Mesothelial cell of epicardium (in vitro differentiated cells): Measurements from ENCODE around the gene DSCAM. TPM values are rescaled to one million over a fixed set of nuclear protein-coding genes. Genes with fewer than 3 reads are reported as not detected.

Experiments
- DNase-seq, 2 experiments: peaks; one replicate each; pipeline ENCODE4 v3.0.0; 2021; ENCODE audit warnings: low spot score in 2 of 2; ENCODE audit not compliant: unreplicated experiment in 2 of 2
- H3K27ac Mint-ChIP-seq: 2 replicates; pipeline ENCODE4 v1.8.0; 2021; ENCODE audit warnings: mixed read lengths
- H3K27me3 Mint-ChIP-seq: 2 replicates; pipeline ENCODE4 v1.8.0; 2021; ENCODE audit warnings: low read depth, mixed read lengths
- H3K36me3 Mint-ChIP-seq: 2 replicates; pipeline ENCODE4 v1.8.0; 2021; ENCODE audit warnings: mixed read lengths
- H3K4me1 Mint-ChIP-seq: 2 replicates; pipeline ENCODE4 v1.8.0; 2021; ENCODE audit warnings: mixed read lengths
- H3K4me3 Mint-ChIP-seq: 2 replicates; pipeline ENCODE4 v1.8.0; 2021; ENCODE audit warnings: mild to moderate bottlenecking, moderate library complexity, mixed read lengths
- H3K9me3 Mint-ChIP-seq: 2 replicates; pipeline ENCODE4 v1.8.0; 2021; ENCODE audit warnings: mixed read lengths
- total RNA-seq: library from RNA; stranded (reverse); gene quantifications from 3 replicates; pipeline ENCODE4 v1.2.1, GENCODE V29; 2021
- TF ChIP-seq, protein P1 (sequence below): fragments of 200-600 bp; sonication (generic); IDR thresholded peaks from one replicate; pipeline ENCODE4 v1.5.0; 2021; ENCODE audit warnings: antibody characterized with exemption; ENCODE audit not compliant: unreplicated experiment

The DSCAM gene
- total RNA-seq, 1 donor from 2014 or later: not detected

GRCh38 chr21:40381111-40381510, 465.8 kb downstream of the DSCAM start:
- TF ChIP-seq, protein P1, sequence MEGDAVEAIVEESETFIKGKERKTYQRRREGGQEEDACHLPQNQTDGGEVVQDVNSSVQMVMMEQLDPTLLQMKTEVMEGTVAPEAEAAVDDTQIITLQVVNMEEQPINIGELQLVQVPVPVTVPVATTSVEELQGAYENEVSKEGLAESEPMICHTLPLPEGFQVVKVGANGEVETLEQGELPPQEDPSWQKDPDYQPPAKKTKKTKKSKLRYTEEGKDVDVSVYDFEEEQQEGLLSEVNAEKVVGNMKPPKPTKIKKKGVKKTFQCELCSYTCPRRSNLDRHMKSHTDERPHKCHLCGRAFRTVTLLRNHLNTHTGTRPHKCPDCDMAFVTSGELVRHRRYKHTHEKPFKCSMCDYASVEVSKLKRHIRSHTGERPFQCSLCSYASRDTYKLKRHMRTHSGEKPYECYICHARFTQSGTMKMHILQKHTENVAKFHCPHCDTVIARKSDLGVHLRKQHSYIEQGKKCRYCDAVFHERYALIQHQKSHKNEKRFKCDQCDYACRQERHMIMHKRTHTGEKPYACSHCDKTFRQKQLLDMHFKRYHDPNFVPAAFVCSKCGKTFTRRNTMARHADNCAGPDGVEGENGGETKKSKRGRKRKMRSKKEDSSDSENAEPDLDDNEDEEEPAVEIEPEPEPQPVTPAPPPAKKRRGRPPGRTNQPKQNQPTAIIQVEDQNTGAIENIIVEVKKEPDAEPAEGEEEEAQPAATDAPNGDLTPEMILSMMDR: no peak
- Mint-ChIP-seq H3K9me3 (peaks cover 4% of the 10 kb centered on the region), H3K27me3 (peaks cover 16% of the 10 kb centered on the region), H3K4me3 (no peak overlapping the region), H3K27ac (no peak overlapping the region), H3K4me1 (peaks cover 1% of the 10 kb centered on the region), H3K36me3 (no peaks in the 10 kb centered on the region)
- no peak for DNase-seq

GRCh38 chr21:40379881-40380810, 466.8 kb downstream of the DSCAM start:
- no peak for DNase-seq
- TF ChIP-seq, protein P1: no peak
- no peak overlapping the region for H3K4me3 Mint-ChIP-seq
- H3K36me3 Mint-ChIP-seq: no peaks in the 10 kb centered on the region
- H3K27ac Mint-ChIP-seq: no peak overlapping the region
- no peaks in the 10 kb centered on the region for H3K4me1 Mint-ChIP-seq
- peaks cover 26% of the 10 kb centered on the region for H3K27me3 Mint-ChIP-seq
- H3K9me3 Mint-ChIP-seq: peaks cover 4% of the 10 kb centered on the region

DNA sequence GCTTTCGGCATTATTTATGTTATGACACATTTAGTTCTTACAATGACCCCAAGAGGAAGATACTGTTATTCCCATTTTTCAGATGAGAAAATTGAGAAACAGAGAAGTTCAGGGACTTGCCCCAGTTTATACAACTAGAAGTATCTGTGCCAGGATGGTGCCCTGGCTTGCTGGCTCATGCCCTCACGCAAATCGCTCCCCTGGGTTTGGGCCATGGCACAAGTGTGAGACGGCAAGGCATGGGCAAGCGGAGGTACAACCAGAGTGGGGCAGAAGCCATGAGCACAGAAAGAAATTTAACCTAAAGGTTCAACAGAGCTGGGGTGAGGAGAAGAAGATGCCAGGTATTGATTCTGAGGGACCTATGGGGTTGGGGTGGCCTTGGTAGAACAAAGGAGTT, 469.8 kb downstream of the DSCAM start:
- Mint-ChIP-seq H3K4me3 (no peak overlapping the region), H3K27me3 (peaks cover 40% of the 10 kb centered on the region), H3K27ac (no peak overlapping the region), H3K9me3 (peaks cover 4% of the 10 kb centered on the region), H3K4me1 (no peaks in the 10 kb centered on the region), H3K36me3 (no peaks in the 10 kb centered on the region)
- no peak for DNase-seq
- TF ChIP-seq, protein P1: no peak

DNA sequence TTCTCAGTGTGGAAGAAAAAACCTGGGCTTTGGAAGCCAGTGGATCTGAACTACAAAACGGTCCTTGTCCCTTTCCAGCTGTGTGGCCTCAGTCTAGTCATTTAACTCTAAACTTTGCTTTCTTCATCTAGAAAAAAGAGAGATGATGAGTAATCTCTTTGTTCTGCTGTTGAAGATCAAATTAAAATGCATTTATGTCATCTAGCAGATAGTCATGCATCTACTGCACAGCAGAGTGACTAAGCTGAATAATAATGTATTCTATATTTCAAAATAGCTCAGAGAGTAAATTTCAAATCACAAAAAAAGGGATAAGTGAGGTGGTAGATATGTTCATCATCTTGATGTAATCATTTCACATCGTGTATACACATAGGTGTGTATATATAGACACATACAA, 473.2 kb downstream of the DSCAM start:
- Mint-ChIP-seq H3K4me1 (no peaks in the 10 kb centered on the region), H3K27me3 (peaks cover 40% of the 10 kb centered on the region), H3K36me3 (no peaks in the 10 kb centered on the region), H3K27ac (no peak overlapping the region), H3K9me3 (no peaks in the 10 kb centered on the region), H3K4me3 (no peak overlapping the region)
- no peak for DNase-seq
- TF ChIP-seq, protein P1: no peak

GRCh38 chr21:40372506-40372905, 474.5 kb downstream of the DSCAM start:
- H3K27ac Mint-ChIP-seq: no peak overlapping the region
- no peaks in the 10 kb centered on the region for H3K9me3 Mint-ChIP-seq
- H3K4me3 Mint-ChIP-seq: no peak overlapping the region
- no peaks in the 10 kb centered on the region for H3K4me1 Mint-ChIP-seq
- H3K27me3 Mint-ChIP-seq: peaks cover 40% of the 10 kb centered on the region
- no peak for DNase-seq
- H3K36me3 Mint-ChIP-seq: no peaks in the 10 kb centered on the region
- TF ChIP-seq, protein P1: no peak
